ENCODE results near the gene DAPK3.

The DAPK3 gene

DNA sequence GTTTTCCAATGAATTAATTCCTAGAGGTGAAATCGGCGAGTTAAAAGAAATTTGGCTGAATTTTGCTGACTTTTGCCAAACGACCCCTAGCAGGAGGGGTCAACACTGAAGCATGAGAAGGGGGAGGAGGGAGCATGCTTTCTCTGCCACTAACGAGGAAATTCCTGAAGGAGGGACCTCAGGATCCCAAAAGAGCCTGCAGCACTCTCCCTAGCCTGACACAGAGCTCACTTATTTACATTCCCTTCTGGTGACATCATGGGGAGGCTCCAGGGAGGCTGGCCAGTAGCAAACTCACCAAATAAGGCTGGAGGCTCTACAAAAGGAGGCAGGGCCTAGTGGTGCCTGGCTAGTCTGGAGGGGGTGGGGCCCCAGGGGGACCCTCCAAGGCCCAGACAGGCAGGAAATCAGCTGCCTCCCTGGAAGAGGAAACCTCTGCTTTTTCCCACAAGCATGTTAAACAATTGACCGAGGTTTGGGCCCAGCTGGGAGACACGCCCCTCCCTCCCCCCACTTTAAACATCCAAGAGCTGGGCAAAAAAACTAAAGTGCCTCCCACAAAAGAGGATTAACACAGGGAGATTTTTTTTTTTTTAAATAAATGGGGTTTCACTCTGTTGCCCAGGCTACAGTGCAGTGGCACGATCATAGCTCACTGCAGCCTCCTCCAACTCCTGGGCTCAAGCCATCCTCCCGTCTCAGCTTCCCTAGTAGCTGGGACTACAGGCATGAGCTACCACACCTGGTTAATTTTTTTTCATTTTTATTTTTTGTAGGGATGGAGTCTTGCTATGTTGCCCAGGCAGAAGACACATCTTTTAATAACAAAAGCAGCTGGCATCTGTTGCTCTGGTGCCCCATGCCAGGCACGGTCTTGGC, 2.1 kb downstream of the DAPK3 start (continued):
- no peak for TF ChIP-seq ZNF26 (tag by site-specific recombination; IDR thresholded peaks at IDR 0.05)
- TF ChIP-seq GLIS2 (tag by site-specific recombination; IDR thresholded peaks at IDR 0.05): peak; percentile 91
- no peak for TF ChIP-seq ZNF221 (tag by site-specific recombination; IDR thresholded peaks at IDR 0.05; ENCODE audit: borderline replicate concordance)
- TF ChIP-seq ZNF791 (tag by site-specific recombination; IDR thresholded peaks at IDR 0.05): no peak
- no peak for TF ChIP-seq ZNF350 (tag by site-specific recombination; IDR thresholded peaks at IDR 0.05)
- no peak; the same call in 1 of the 2 replicates for TF ChIP-seq ZNF639 (tag by site-specific recombination; IDR thresholded peaks at IDR 0.05)
- no peak for TF ChIP-seq ZNF585B (tag by site-specific recombination; IDR thresholded peaks at IDR 0.05)
- TF ChIP-seq KLF9 (tag by site-specific recombination; IDR thresholded peaks at IDR 0.05; ENCODE audit: low read depth): peak; percentile 90
- TF ChIP-seq ZSCAN30 (tag by site-specific recombination; IDR thresholded peaks at IDR 0.05): peak; percentile 92
- TF ChIP-seq ZNF501 (tag by site-specific recombination; IDR thresholded peaks at IDR 0.05): no peak
- TF ChIP-seq ZEB2 (tag by site-specific recombination; IDR thresholded peaks at IDR 0.05): peak; percentile 88
- peak; percentile 89 for TF ChIP-seq ZNF335 (tag by site-specific recombination; conservative IDR thresholded peaks at IDR 0.05)
- TF ChIP-seq ZNF16 (tag by site-specific recombination; IDR thresholded peaks at IDR 0.05; ENCODE audit: low read depth): no peak
- peak; percentile 79 for TF ChIP-seq KLF8 (tag by site-specific recombination; IDR thresholded peaks at IDR 0.05)
- TF ChIP-seq, protein P1, sequence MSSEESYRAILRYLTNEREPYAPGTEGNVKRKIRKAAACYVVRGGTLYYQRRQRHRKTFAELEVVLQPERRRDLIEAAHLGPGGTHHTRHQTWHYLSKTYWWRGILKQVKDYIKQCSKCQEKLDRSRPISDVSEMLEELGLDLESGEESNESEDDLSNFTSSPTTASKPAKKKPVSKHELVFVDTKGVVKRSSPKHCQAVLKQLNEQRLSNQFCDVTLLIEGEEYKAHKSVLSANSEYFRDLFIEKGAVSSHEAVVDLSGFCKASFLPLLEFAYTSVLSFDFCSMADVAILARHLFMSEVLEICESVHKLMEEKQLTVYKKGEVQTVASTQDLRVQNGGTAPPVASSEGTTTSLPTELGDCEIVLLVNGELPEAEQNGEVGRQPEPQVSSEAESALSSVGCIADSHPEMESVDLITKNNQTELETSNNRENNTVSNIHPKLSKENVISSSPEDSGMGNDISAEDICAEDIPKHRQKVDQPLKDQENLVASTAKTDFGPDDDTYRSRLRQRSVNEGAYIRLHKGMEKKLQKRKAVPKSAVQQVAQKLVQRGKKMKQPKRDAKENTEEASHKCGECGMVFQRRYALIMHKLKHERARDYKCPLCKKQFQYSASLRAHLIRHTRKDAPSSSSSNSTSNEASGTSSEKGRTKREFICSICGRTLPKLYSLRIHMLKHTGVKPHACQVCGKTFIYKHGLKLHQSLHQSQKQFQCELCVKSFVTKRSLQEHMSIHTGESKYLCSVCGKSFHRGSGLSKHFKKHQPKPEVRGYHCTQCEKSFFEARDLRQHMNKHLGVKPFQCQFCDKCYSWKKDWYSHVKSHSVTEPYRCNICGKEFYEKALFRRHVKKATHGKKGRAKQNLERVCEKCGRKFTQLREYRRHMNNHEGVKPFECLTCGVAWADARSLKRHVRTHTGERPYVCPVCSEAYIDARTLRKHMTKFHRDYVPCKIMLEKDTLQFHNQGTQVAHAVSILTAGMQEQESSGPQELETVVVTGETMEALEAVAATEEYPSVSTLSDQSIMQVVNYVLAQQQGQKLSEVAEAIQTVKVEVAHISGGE (tag by site-specific recombination; conservative IDR thresholded peaks at IDR 0.05; ENCODE audit: low read depth): 0 out of 2 replicates have a peak, but pooled peaks have one; percentile 32
- TF ChIP-seq ZNF416 (tag by site-specific recombination; IDR thresholded peaks at IDR 0.05): no peak
- no peak for TF ChIP-seq MZF1 (tag by site-specific recombination; IDR thresholded peaks at IDR 0.05; ENCODE audit: borderline replicate concordance)
- TF ChIP-seq ZNF658 (tag by site-specific recombination; IDR thresholded peaks at IDR 0.05): no peak
- TF ChIP-seq KLF16 (tag by site-specific recombination; IDR thresholded peaks at IDR 0.05): peak; percentile 60; the same call in 1 of the 2 replicates
- TF ChIP-seq ZNF768 (tag by site-specific recombination; IDR thresholded peaks at IDR 0.05): no peak
- TF ChIP-seq ZNF654 (tag by site-specific recombination; IDR thresholded peaks at IDR 0.05; ENCODE audit: low read depth): peak; percentile 3; the same call in 1 of the 2 replicates
- no peak for TF ChIP-seq SCRT1 (tag by site-specific recombination; IDR thresholded peaks at IDR 0.05; ENCODE audit: borderline replicate concordance)
- TF ChIP-seq ZFP69B (tag by site-specific recombination; IDR thresholded peaks at IDR 0.05): peak; percentile 70
- no peak for TF ChIP-seq ZBTB7A (tag by site-specific recombination; IDR thresholded peaks at IDR 0.05; ENCODE audit: low read depth)
- TF ChIP-seq ZNF521 (tag by site-specific recombination; IDR thresholded peaks at IDR 0.05): no peak
- TF ChIP-seq OSR2 (tag by site-specific recombination; IDR thresholded peaks at IDR 0.05): peak; percentile 43; the same call in 1 of the 2 replicates
- TF ChIP-seq ZNF324 (tag by site-specific recombination; IDR thresholded peaks at IDR 0.05): peak; percentile 66; the same call in 1 of the 2 replicates
- TF ChIP-seq ZNF214 (tag by site-specific recombination; IDR thresholded peaks at IDR 0.05; ENCODE audit: borderline replicate concordance): no peak
- TF ChIP-seq, protein P2, sequence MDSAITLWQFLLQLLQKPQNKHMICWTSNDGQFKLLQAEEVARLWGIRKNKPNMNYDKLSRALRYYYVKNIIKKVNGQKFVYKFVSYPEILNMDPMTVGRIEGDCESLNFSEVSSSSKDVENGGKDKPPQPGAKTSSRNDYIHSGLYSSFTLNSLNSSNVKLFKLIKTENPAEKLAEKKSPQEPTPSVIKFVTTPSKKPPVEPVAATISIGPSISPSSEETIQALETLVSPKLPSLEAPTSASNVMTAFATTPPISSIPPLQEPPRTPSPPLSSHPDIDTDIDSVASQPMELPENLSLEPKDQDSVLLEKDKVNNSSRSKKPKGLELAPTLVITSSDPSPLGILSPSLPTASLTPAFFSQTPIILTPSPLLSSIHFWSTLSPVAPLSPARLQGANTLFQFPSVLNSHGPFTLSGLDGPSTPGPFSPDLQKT (IDR thresholded peaks at IDR 0.05; ENCODE audit: borderline replicate concordance, low read depth, low read length): no peak
- TF ChIP-seq ZNF274 (IDR thresholded peaks at IDR 0.05; ENCODE audit: low read length): no peak
- TF ChIP-seq ZNF274 (tag by site-specific recombination; IDR thresholded peaks at IDR 0.05; ENCODE audit: borderline replicate concordance): no peak
